Measurements from ENCODE around the gene CNTNAP5. TPM values are rescaled to one million over a fixed set of nuclear protein-coding genes. Genes with fewer than 3 reads are reported as not detected.

Gene CNTNAP5
- total RNA-seq, 2 experiments from 2014 or later = not detected

DNA sequence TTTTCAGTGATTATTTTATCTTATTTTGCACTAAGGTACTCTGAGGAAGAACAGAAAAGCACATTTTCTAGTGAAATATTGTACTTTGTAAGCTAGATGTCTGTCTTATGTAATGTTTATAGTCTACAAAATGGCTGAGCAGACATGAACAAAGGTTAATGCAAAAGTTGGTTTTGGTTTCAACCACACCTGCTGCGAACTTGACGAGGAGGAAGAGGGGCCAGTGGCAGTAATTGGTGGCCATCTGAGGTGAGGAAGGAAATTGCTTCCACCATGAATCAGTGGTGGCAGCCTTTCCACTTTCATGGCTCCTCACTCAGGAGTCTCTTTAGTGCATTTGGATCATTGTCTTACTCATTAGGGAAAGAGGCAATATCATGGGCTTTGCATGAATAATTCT lies 894.2 kb downstream of the CNTNAP5 start:
- CTCF ChIA-PET = no interaction called here
- TF ChIP-seq, protein P1, sequence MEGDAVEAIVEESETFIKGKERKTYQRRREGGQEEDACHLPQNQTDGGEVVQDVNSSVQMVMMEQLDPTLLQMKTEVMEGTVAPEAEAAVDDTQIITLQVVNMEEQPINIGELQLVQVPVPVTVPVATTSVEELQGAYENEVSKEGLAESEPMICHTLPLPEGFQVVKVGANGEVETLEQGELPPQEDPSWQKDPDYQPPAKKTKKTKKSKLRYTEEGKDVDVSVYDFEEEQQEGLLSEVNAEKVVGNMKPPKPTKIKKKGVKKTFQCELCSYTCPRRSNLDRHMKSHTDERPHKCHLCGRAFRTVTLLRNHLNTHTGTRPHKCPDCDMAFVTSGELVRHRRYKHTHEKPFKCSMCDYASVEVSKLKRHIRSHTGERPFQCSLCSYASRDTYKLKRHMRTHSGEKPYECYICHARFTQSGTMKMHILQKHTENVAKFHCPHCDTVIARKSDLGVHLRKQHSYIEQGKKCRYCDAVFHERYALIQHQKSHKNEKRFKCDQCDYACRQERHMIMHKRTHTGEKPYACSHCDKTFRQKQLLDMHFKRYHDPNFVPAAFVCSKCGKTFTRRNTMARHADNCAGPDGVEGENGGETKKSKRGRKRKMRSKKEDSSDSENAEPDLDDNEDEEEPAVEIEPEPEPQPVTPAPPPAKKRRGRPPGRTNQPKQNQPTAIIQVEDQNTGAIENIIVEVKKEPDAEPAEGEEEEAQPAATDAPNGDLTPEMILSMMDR (IDR thresholded peaks at IDR 0.05) = no peak
- peaks cover 18% of the 10 kb centered on the region for H3K9me3 Mint-ChIP-seq
- Histone ChIP-seq H3K4me3 (ENCODE audit: low read length) (no peak overlapping the region), H3K27ac (ENCODE audit: low read depth in 1 of 2, low read length in 2 of 2) (no peak overlapping the region), H3K4me1 (ENCODE audit: insufficient read depth, low read length) (no peaks in the 10 kb centered on the region), H3K9me3 (ENCODE audit: control insufficient read depth in 1 of 2, insufficient read depth in 1 of 2, low read length in 2 of 2) (no peaks in the 10 kb centered on the region), H3K27me3 (ENCODE audit: control insufficient read depth in 1 of 2, insufficient read depth in 2 of 2, low read length in 2 of 2) (no peaks in the 10 kb centered on the region), H3K36me3 (ENCODE audit: insufficient read depth, low read length) (no peaks in the 10 kb centered on the region)
- POLR2A ChIA-PET = no interaction called here
- H3K36me3 Mint-ChIP-seq (ENCODE audit: low read depth) = no peaks in the 10 kb centered on the region
- H3K27me3 Mint-ChIP-seq = no peaks in the 10 kb centered on the region
- H3K4me1 Mint-ChIP-seq (ENCODE audit: low read depth) = no peaks in the 10 kb centered on the region
- no peak overlapping the region for H3K4me3 Mint-ChIP-seq
- H3K27ac Mint-ChIP-seq = no peak overlapping the region
- DNase-seq = no peak
- intact Hi-C loops (cut with DNase I, micrococcal nuclease) = no loop called here
- no peak for ATAC-seq (ENCODE audit: poor library complexity)

DNA sequence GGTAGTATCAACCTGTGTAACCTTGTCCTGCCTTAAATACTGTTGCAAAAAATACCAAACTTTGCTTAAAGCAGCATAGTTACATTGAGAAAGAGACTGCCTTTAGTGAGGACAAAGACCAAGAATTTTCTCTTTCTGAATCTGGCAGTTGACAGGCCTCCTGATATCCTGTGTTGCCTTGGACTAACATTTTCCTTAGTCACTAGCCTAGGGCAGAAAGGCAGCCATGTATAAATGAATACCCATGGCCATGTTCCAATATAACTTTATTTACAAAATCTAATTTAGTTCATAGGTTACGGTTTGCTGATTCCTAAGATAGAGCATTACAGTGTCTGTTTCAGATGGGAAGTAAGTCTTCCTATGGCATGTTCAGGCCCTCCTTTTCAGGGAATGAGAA lies 895.4 kb downstream of the CNTNAP5 start:
- ChIA-PET POLR2A (no interaction called here), CTCF (no interaction called here)
- no peak overlapping the region for H3K27ac Mint-ChIP-seq
- H3K27ac ChIP-seq (ENCODE audit: low read depth in 1 of 2, low read length in 2 of 2) = no peak overlapping the region
- no peak for DNase-seq
- no peaks in the 10 kb centered on the region for H3K36me3 ChIP-seq (ENCODE audit: insufficient read depth, low read length)
- intact Hi-C loops (cut with DNase I, micrococcal nuclease) = no loop called here
- H3K9me3 ChIP-seq (ENCODE audit: control insufficient read depth in 1 of 2, insufficient read depth in 1 of 2, low read length in 2 of 2) = no peaks in the 10 kb centered on the region
- peaks cover 18% of the 10 kb centered on the region for H3K9me3 Mint-ChIP-seq
- H3K4me1 Mint-ChIP-seq (ENCODE audit: low read depth) = no peaks in the 10 kb centered on the region
- H3K4me1 ChIP-seq (ENCODE audit: insufficient read depth, low read length) = no peaks in the 10 kb centered on the region
- H3K36me3 Mint-ChIP-seq (ENCODE audit: low read depth) = no peaks in the 10 kb centered on the region
- H3K27me3 Mint-ChIP-seq = no peaks in the 10 kb centered on the region
- TF ChIP-seq, protein P1 (IDR thresholded peaks at IDR 0.05) = no peak
- ATAC-seq (ENCODE audit: poor library complexity) = no peak
- H3K27me3 ChIP-seq (ENCODE audit: control insufficient read depth in 1 of 2, insufficient read depth in 2 of 2, low read length in 2 of 2) = no peaks in the 10 kb centered on the region
- no peak overlapping the region for H3K4me3 ChIP-seq (ENCODE audit: low read length)
- H3K4me3 Mint-ChIP-seq = no peak overlapping the region

DNA sequence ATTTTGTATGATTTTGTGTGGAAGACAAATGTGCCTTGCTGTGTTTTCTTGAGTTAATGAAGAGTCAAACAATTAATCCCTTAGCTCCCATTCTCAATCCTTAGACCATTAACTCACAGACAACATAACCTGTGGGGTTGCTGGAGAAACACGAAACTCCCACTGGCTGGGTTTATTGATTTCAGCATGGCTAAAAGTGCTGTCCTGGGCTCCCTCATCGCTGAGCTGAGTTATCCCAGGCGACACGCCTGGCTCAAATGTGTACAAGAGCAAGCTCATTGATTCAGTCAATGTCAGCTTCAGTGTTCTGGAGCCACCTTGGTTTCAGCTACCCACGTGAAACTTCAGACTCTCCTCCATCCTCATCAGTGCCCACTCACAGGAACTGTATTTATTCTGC lies 896.1 kb downstream of the CNTNAP5 start:
- TF ChIP-seq, protein P1 (IDR thresholded peaks at IDR 0.05) = no peak
- Histone ChIP-seq H3K9me3 (ENCODE audit: control insufficient read depth in 1 of 2, insufficient read depth in 1 of 2, low read length in 2 of 2) (no peaks in the 10 kb centered on the region), H3K27ac (ENCODE audit: low read depth in 1 of 2, low read length in 2 of 2) (no peak overlapping the region), H3K36me3 (ENCODE audit: insufficient read depth, low read length) (no peaks in the 10 kb centered on the region), H3K4me3 (ENCODE audit: low read length) (no peak overlapping the region), H3K4me1 (ENCODE audit: insufficient read depth, low read length) (no peaks in the 10 kb centered on the region), H3K27me3 (ENCODE audit: control insufficient read depth in 1 of 2, insufficient read depth in 2 of 2, low read length in 2 of 2) (no peaks in the 10 kb centered on the region)
- Mint-ChIP-seq H3K27ac (no peak overlapping the region), H3K4me3 (no peak overlapping the region), H3K9me3 (peaks cover 20% of the 10 kb centered on the region), H3K4me1 (ENCODE audit: low read depth) (no peaks in the 10 kb centered on the region), H3K36me3 (ENCODE audit: low read depth) (no peaks in the 10 kb centered on the region), H3K27me3 (no peaks in the 10 kb centered on the region)
- POLR2A ChIA-PET = no interaction called here
- CTCF ChIA-PET = no interaction called here
- DNase-seq (no peak), ATAC-seq (ENCODE audit: poor library complexity) (no peak)
- intact Hi-C loops (cut with DNase I, micrococcal nuclease) = no loop called here
